Neutrophil (primary cell): Measurements from ENCODE around the gene DDN.

Source experiments
- H3K27ac ChIP-seq: fragments of 200-600 bp; sonication (generic); 2 replicates; pipeline ENCODE4 v1.5.1; 2016; ENCODE audit warnings: mild to moderate bottlenecking, moderate library complexity
- H3K27me3 ChIP-seq: fragments of 200-600 bp; sonication (generic); 2 replicates; pipeline ENCODE4 v1.6.0; 2016; ENCODE audit warnings: mild to moderate bottlenecking
- H3K36me3 ChIP-seq: fragments of 200-600 bp; sonication (generic); 2 replicates; pipeline ENCODE4 v1.5.1; 2017
- H3K4me1 ChIP-seq, 2 experiments: fragments of 200-600 bp in 1 of 2; sonication (generic) in 1 of 2; 1 replicate in 1 of 2; 2 replicates in 1 of 2; pipeline versions ENCODE4 v1.5.1 to v1.6.1; 2013 to 2016; ENCODE audit warnings: low read depth in 1 of 2, low read length in 1 of 2, mild to moderate bottlenecking in 1 of 2, moderate library complexity in 1 of 2; ENCODE audit not compliant: control insufficient read depth in 1 of 2, insufficient read depth in 1 of 2
- H3K4me3 ChIP-seq, 2 experiments: fragments of 200-600 bp in 1 of 2; sonication (generic) in 1 of 2; 1 replicate in 1 of 2; 2 replicates in 1 of 2; pipeline ENCODE4 v1.5.1; 2013 to 2016; ENCODE audit warnings: low read depth in 1 of 2, low read length in 1 of 2, mild to moderate bottlenecking in 1 of 2, moderate library complexity in 1 of 2
- H3K9me3 ChIP-seq: fragments of 200-600 bp; sonication (generic); 2 replicates; pipeline ENCODE4 v1.5.1; 2016
- TF ChIP-seq, protein P1 (sequence below): fragments of 200-600 bp; sonication (generic); IDR thresholded peaks from 2 replicates; pipeline ENCODE4 v1.5.1; 2016; ENCODE audit warnings: antibody characterized with exemption

Gene DDN

GRCh38 chr12:49020441-49020840 lies 21.3 kb upstream of the DDN start:
- peak overlapping the region in 1 of 2 experiments; percentile 69 for H3K4me3 ChIP-seq
- peak overlapping the region; percentile 91 for H3K27ac ChIP-seq
- H3K9me3 ChIP-seq = no peaks in the 10 kb centered on the region
- peaks cover 55% of the 10 kb centered on the region for H3K36me3 ChIP-seq
- TF ChIP-seq, protein P1, sequence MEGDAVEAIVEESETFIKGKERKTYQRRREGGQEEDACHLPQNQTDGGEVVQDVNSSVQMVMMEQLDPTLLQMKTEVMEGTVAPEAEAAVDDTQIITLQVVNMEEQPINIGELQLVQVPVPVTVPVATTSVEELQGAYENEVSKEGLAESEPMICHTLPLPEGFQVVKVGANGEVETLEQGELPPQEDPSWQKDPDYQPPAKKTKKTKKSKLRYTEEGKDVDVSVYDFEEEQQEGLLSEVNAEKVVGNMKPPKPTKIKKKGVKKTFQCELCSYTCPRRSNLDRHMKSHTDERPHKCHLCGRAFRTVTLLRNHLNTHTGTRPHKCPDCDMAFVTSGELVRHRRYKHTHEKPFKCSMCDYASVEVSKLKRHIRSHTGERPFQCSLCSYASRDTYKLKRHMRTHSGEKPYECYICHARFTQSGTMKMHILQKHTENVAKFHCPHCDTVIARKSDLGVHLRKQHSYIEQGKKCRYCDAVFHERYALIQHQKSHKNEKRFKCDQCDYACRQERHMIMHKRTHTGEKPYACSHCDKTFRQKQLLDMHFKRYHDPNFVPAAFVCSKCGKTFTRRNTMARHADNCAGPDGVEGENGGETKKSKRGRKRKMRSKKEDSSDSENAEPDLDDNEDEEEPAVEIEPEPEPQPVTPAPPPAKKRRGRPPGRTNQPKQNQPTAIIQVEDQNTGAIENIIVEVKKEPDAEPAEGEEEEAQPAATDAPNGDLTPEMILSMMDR = no peak
- H3K4me1 ChIP-seq = peaks cover 24 to 28% of the 10 kb centered on the region in 2 experiments
- no peaks in the 10 kb centered on the region for H3K27me3 ChIP-seq

GRCh38 chr12:49019443-49020324 lies 20.5 kb upstream of the DDN start:
- Histone ChIP-seq H3K4me3 (peak overlapping the region; percentile 69 to 73), H3K27me3 (no peaks in the 10 kb centered on the region), H3K27ac (peak overlapping the region; percentile 91), H3K9me3 (no peaks in the 10 kb centered on the region), H3K36me3 (peaks cover 47% of the 10 kb centered on the region), H3K4me1 (peaks cover 24 to 28% of the 10 kb centered on the region in 2 experiments)
- TF ChIP-seq, protein P1 = peak; percentile 77

GRCh38 chr12:49019120-49019430 lies 19.9 kb upstream of the DDN start:
- Histone ChIP-seq H3K4me1 (peaks cover 24 to 28% of the 10 kb centered on the region in 2 experiments), H3K36me3 (peaks cover 41% of the 10 kb centered on the region), H3K9me3 (no peaks in the 10 kb centered on the region), H3K4me3 (peak overlapping the region; percentile 69 to 73), H3K27me3 (no peaks in the 10 kb centered on the region), H3K27ac (peak overlapping the region; percentile 91)
- TF ChIP-seq, protein P1 = no peak

DNA sequence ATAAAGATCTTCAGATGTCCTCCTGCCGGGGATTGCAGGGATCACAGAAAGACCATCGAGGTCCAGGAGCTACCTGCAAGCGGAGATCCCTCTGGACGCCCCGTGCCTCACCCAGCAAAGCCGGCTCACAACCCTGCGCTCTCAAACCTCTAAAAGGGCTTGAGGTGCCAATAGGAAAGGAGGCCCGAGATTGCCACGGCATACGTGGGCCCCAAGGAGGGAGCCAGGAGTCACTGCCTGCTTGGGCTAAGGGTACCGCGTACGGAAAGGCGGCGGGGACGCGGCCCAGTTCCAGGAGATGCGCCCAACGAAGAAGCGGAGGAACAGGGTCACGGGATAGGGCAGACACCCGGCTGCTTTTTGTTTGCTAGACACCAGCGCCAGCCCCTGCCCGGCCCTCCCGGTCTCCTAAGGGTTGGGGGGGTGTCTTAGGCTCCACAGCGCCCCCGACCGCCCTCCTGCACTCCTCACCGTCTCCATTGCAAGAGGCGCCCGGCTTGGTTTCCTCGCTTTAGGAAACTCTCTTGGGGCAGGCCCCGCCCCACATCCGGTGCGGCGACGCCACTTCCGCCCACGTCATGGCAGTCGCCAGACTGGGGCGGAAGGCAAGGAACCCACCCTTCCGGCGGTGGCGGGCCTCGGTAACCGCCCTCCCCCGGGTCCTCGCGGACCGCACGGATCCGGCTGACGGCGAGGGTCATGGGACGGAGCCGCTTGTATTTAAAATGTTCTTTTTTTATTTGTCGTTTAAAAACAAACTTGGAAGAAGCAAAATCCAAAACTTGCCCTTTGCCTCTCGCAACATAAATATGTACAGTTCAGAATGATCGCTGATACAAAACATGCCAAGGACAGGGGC lies 19.3 kb upstream of the DDN start, which contains the start of gene PRKAG1:
Gene PRKAG1, minus strand, starts transcription at position 516 of the 859 bp plus-strand sequence. Its CDS starts 36 bp downstream, at position 480.
- no peaks in the 10 kb centered on the region for H3K27me3 ChIP-seq
- H3K4me1 ChIP-seq = peaks cover 24 to 28% of the 10 kb centered on the region in 2 experiments
- peaks cover 35% of the 10 kb centered on the region for H3K36me3 ChIP-seq
- H3K4me3 ChIP-seq = peak within 1 kb of the TSS; percentile 69 to 73
- H3K27ac ChIP-seq = peak within 1 kb of the TSS; percentile 91
- no peaks in the 10 kb centered on the region for H3K9me3 ChIP-seq
- TF ChIP-seq, protein P1 = peak; percentile 73

GRCh38 chr12:49017891-49018260 lies 18.7 kb upstream of the DDN start:
- TF ChIP-seq, protein P1 = no peak
- Histone ChIP-seq H3K27ac (peak overlapping the region; percentile 91), H3K36me3 (peaks cover 30% of the 10 kb centered on the region), H3K4me3 (peak overlapping the region; percentile 69 to 73), H3K27me3 (no peaks in the 10 kb centered on the region), H3K4me1 (peaks cover 24 to 28% of the 10 kb centered on the region in 2 experiments), H3K9me3 (no peaks in the 10 kb centered on the region)
